ENCODE data around the gene PRRG2.
"Not testable (repeated sequence)": the region's sequence is repeated elsewhere in the genome, so short reads cannot be mapped to it uniquely, and the experiment has no call there.

PRRG2 gene

GRCh38 chr19:49602806-49603205 is 21.7 kb downstream of the PRRG2 start:
- DNase-seq (ENCODE audit: low read depth in 3 of 3) = no peak

GRCh38 chr19:49605605-49606004 is 24.5 kb downstream of the PRRG2 start:
- DNase-seq (ENCODE audit: low read depth in 3 of 3) = no peak

GRCh38 chr19:49609499-49610092 is 28.5 kb downstream of the PRRG2 start:
- DNase-seq (ENCODE audit: low read depth in 3 of 3) = no peak

- DNase-seq (ENCODE audit: low read depth in 3 of 3) = no peak
Measured at GRCh38 chr19:49613374-49613773, 32.3 kb downstream of the PRRG2 start.

- DNase-seq (ENCODE audit: low read depth in 3 of 3) = no peak
Measured at GRCh38 chr19:49614096-49614833, 33.1 kb downstream of the PRRG2 start.

- DNase-seq (ENCODE audit: low read depth in 3 of 3) = no peak
Measured at GRCh38 chr19:49615861-49616260, 34.7 kb downstream of the PRRG2 start.

- no peak for DNase-seq (ENCODE audit: low read depth in 3 of 3)
Measured at GRCh38 chr19:49616532-49616931, 35.4 kb downstream of the PRRG2 start.

GRCh38 chr19:49616945-49617344 is 35.8 kb downstream of the PRRG2 start:
- DNase-seq (ENCODE audit: low read depth in 3 of 3) = no peak

GRCh38 chr19:49617860-49618259 is 36.7 kb downstream of the PRRG2 start:
- DNase-seq (ENCODE audit: low read depth in 3 of 3) = not testable (repeated sequence)

GRCh38 chr19:49624967-49625910 is 44.1 kb downstream of the PRRG2 start:
- DNase-seq (ENCODE audit: low read depth in 3 of 3) = no peak

- DNase-seq (ENCODE audit: low read depth in 3 of 3) = no peak
Measured at GRCh38 chr19:49626226-49626625, 45.1 kb downstream of the PRRG2 start.

- no peak for DNase-seq (ENCODE audit: low read depth in 3 of 3)
Measured at GRCh38 chr19:49629659-49630058, 48.5 kb downstream of the PRRG2 start.

- DNase-seq (ENCODE audit: low read depth in 3 of 3) = no peak
Measured at GRCh38 chr19:49631014-49631588, 50.0 kb downstream of the PRRG2 start.

- no peak for DNase-seq (ENCODE audit: low read depth in 3 of 3)
Measured at GRCh38 chr19:49631610-49632192, 50.6 kb downstream of the PRRG2 start.

- DNase-seq (ENCODE audit: low read depth in 3 of 3) = no peak
Measured at GRCh38 chr19:49632576-49632975, 51.5 kb downstream of the PRRG2 start.

GRCh38 chr19:49633273-49633672 is 52.2 kb downstream of the PRRG2 start:
- DNase-seq (ENCODE audit: low read depth in 3 of 3) = not testable (repeated sequence)

GRCh38 chr19:49635530-49636232 is 54.6 kb downstream of the PRRG2 start:
- DNase-seq (ENCODE audit: low read depth in 3 of 3) = no peak

GRCh38 chr19:49636233-49636932 is 55.3 kb downstream of the PRRG2 start:
- DNase-seq (ENCODE audit: low read depth in 3 of 3) = no peak

GRCh38 chr19:49637821-49638738 is 57.0 kb downstream of the PRRG2 start:
- DNase-seq (ENCODE audit: low read depth in 3 of 3) = no peak

Data from stimulated activated CD4-positive, alpha-beta T cell treated with anti-CD3 and anti-CD28 coated beads, TNF-alpha, amount 100 ng/mL, for 48 hours (primary cell).